CD8-positive, alpha-beta memory T cell (primary cell): ENCODE measurements around the gene SEMA5A. TPM values are rescaled to one million over a fixed set of nuclear protein-coding genes. Genes with fewer than 3 reads are reported as not detected.

Experiments used
- CTCF ChIA-PET: fragments of 350-600 bp; sonication (Branson Sonifier 250); formaldehyde crosslinking; loops from one replicate; lab custom pipeline; 2021; ENCODE audit warnings: antibody characterized with exemption; lab: Charles Lee
- POLR2A ChIA-PET: fragments of 350-600 bp; sonication (Branson Sonifier 250); formaldehyde crosslinking; loops from one replicate; lab custom pipeline; 2021; ENCODE audit warnings: antibody characterized with exemption; lab: Charles Lee
- DNase-seq, 5 donors: peaks; one replicate each; pipeline versions ENCODE4 v3.0.0 to v3.0.0-alpha.2; 2020 to 2022; ENCODE audit warnings: mixed read lengths in 1 of 5
- H3K27ac ChIP-seq: one replicate; pipeline ENCODE4 v1.7.0; 2013; ENCODE audit warnings: low read depth, mild to moderate bottlenecking, low read length, moderate library complexity
- H3K27me3 ChIP-seq: 2 replicates; pipeline ENCODE4 v1.7.0; 2013; ENCODE audit warnings: low read length, mild to moderate bottlenecking; ENCODE audit not compliant: insufficient read depth, poor library complexity, severe bottlenecking
- H3K36me3 ChIP-seq: 2 replicates; pipeline ENCODE4 v1.7.0; 2013; ENCODE audit warnings: mild to moderate bottlenecking, low read length, moderate library complexity; ENCODE audit not compliant: insufficient read depth
- H3K4me1 ChIP-seq: 2 replicates; pipeline ENCODE4 v1.7.0; 2013; ENCODE audit warnings: mild to moderate bottlenecking, low read length, moderate library complexity; ENCODE audit not compliant: insufficient read depth
- H3K4me3 ChIP-seq: 2 replicates; pipeline ENCODE4 v1.7.0; 2013; ENCODE audit warnings: mild to moderate bottlenecking, low read length
- H3K9me3 ChIP-seq: 2 replicates; pipeline ENCODE4 v1.7.0; 2013; ENCODE audit warnings: mild to moderate bottlenecking, low read length
- H3K27ac Mint-ChIP-seq, 8 donors: one replicate each; pipeline ENCODE4 v1.8.0; 2020 to 2021; ENCODE audit warnings: mixed read lengths in 8 of 8, mild to moderate bottlenecking in 6 of 8, inconsistent platforms in 3 of 8, moderate library complexity in 3 of 8
- H3K27me3 Mint-ChIP-seq, 2 donors: one replicate each; pipeline ENCODE4 v1.8.0; 2020 to 2021; ENCODE audit warnings: mixed read lengths in 2 of 2, mild to moderate bottlenecking in 1 of 2, moderate library complexity in 1 of 2
- H3K36me3 Mint-ChIP-seq, 3 donors: one replicate each; pipeline ENCODE4 v1.8.0; 2020 to 2021; ENCODE audit warnings: mixed read lengths in 3 of 3, inconsistent platforms in 1 of 3, mild to moderate bottlenecking in 1 of 3
- H3K4me1 Mint-ChIP-seq, 3 donors: one replicate each; pipeline ENCODE4 v1.8.0; 2020 to 2021; ENCODE audit warnings: mixed read lengths in 3 of 3, inconsistent platforms in 1 of 3, mild to moderate bottlenecking in 1 of 3
- H3K4me3 Mint-ChIP-seq, 7 donors: one replicate each; pipeline ENCODE4 v1.8.0; 2020 to 2021; ENCODE audit warnings: mixed read lengths in 7 of 7, mild to moderate bottlenecking in 6 of 7, moderate library complexity in 4 of 7, inconsistent platforms in 2 of 7
- H3K9me3 Mint-ChIP-seq, 5 donors: one replicate each; pipeline ENCODE4 v1.8.0; 2020 to 2022; ENCODE audit warnings: mixed read lengths in 5 of 5, mild to moderate bottlenecking in 3 of 5, moderate library complexity in 2 of 5, inconsistent platforms in 1 of 5
- polyA plus RNA-seq: library from polyadenylated mRNA; unstranded; fragments of 300-500 nt; fragmentation: Illumina TruSeq; gene quantifications from one replicate; pipeline ENCODE4 v1.2.3, GENCODE V29; 2021
- total RNA-seq, 2 experiments: library from RNA; stranded (reverse); gene quantifications; one replicate each; pipeline ENCODE4 v1.2.3, GENCODE V29; 2021

SEMA5A gene
- total and polyA plus RNA-seq, 3 experiments from 2014 or later = not detected

DNA sequence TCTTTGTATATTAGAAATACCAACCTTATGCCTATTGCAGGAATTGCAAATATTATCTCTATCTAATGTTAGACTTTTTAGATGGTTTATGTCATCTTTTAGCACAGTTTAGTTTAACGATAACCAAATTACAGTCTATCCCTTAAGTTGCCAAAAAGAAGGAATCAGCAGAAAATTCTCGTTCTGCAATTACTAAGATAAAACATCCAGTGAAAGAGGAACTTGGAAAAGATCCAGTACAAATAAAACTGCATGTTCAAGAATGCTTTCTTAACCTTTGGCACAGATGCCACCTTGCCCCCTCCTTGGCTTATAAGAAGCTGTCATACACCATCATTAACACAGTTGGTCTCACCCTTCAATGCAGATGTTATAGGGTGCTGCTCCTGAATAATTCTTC lies 124.0 kb downstream of the SEMA5A start:
- ChIA-PET POLR2A (no interaction called here), CTCF (no interaction called here)
- H3K27me3 ChIP-seq = no peaks in the 10 kb centered on the region
- DNase-seq = no peak
- Mint-ChIP-seq H3K9me3 (peaks cover 0 to 19% (median 5%) of the 10 kb centered on the region in 5 donors), H3K4me3 (no peak overlapping the region), H3K4me1 (no peaks in the 10 kb centered on the region), H3K27ac (no peak overlapping the region), H3K36me3 (no peaks in the 10 kb centered on the region), H3K27me3 (no peaks in the 10 kb centered on the region)
- no peak overlapping the region for H3K4me3 ChIP-seq
- H3K27ac ChIP-seq = no peak overlapping the region
- no peaks in the 10 kb centered on the region for H3K9me3 ChIP-seq
- no peaks in the 10 kb centered on the region for H3K4me1 ChIP-seq
- no peaks in the 10 kb centered on the region for H3K36me3 ChIP-seq

DNA sequence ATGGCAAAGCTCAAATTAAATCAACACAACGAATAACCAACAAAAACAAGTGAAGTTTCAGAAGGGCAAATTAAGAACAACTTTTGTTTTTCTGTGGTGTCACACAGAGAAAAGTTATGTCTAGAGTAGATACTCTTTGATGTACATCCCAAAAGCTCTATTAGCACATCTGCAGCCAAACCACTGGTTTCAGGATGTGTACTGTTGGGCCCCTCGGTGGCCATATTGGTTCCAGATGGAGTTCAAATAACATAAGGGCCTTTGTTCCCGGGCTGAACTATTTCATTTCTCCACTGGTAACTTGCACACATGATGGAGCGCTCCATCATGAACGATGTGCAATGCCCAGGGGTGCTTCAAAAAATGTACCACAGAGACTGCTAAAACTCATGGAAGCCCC lies 126.1 kb downstream of the SEMA5A start:
- H3K27me3 ChIP-seq = no peaks in the 10 kb centered on the region
- no peaks in the 10 kb centered on the region for H3K36me3 ChIP-seq
- POLR2A ChIA-PET = no interaction called here
- no peak overlapping the region for H3K4me3 ChIP-seq
- H3K4me1 Mint-ChIP-seq = no peaks in the 10 kb centered on the region
- no peaks in the 10 kb centered on the region for H3K36me3 Mint-ChIP-seq
- no peak overlapping the region for H3K4me3 Mint-ChIP-seq
- no peaks in the 10 kb centered on the region for H3K9me3 ChIP-seq
- CTCF ChIA-PET = no interaction called here
- no peak overlapping the region for H3K27ac ChIP-seq
- H3K27me3 Mint-ChIP-seq = no peaks in the 10 kb centered on the region
- no peak for DNase-seq
- H3K27ac Mint-ChIP-seq = no peak overlapping the region
- no peaks in the 10 kb centered on the region for H3K4me1 ChIP-seq
- peaks cover 0 to 19% (median 5%) of the 10 kb centered on the region in 5 donors for H3K9me3 Mint-ChIP-seq

DNA sequence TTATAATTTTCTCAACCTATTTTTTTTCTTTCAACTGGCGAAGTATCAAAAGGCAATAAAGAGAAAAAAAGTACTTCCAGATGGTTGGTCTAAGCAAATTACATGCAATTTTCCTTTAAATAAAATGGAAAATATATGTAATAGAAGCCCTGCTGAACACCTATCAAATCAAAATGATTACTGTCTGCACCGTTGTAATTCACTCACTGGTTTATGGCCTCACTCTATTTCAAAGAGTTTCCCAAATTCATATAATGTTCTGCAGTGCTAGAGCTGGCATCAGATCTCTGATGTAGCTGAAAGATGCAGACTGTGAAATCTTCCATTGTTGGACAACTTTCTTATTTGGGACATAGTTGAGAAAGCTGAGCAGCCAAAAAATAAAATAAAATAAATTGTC lies 130.3 kb downstream of the SEMA5A start:
- Mint-ChIP-seq H3K27me3 (no peaks in the 10 kb centered on the region), H3K27ac (no peak overlapping the region), H3K4me3 (no peak overlapping the region), H3K4me1 (no peaks in the 10 kb centered on the region), H3K36me3 (no peaks in the 10 kb centered on the region), H3K9me3 (peaks cover 0 to 22% (median 2%) of the 10 kb centered on the region in 5 donors)
- no peaks in the 10 kb centered on the region for H3K9me3 ChIP-seq
- no peaks in the 10 kb centered on the region for H3K4me1 ChIP-seq
- H3K4me3 ChIP-seq = no peak overlapping the region
- ChIA-PET CTCF (no interaction called here), POLR2A (no interaction called here)
- H3K36me3 ChIP-seq = no peaks in the 10 kb centered on the region
- H3K27ac ChIP-seq = no peak overlapping the region
- no peak for DNase-seq
- no peaks in the 10 kb centered on the region for H3K27me3 ChIP-seq

DNA sequence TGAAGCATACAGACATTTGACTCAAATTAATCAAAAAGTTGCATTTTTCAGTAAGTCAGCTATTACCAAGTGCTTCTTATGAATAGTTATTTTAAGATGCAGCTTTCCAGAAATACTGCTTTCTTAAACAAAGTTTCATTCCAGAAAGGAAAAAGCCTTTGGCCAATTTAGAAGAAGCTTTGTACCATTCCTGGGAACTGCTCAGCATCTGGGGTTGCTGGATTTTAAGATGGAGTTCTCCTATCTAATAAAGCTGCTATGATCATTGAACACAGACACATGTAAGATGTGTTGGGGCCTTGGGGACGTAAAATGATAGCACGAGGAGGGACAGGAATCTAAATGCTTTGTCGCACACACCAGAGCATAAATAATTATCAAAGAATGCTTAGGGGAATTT lies 130.8 kb downstream of the SEMA5A start:
- Histone ChIP-seq H3K9me3 (no peaks in the 10 kb centered on the region), H3K27ac (no peak overlapping the region), H3K4me1 (no peaks in the 10 kb centered on the region), H3K4me3 (no peak overlapping the region), H3K36me3 (no peaks in the 10 kb centered on the region), H3K27me3 (no peaks in the 10 kb centered on the region)
- Mint-ChIP-seq H3K27ac (no peak overlapping the region), H3K9me3 (peaks cover 0 to 25% (median 3%) of the 10 kb centered on the region in 5 donors), H3K36me3 (no peaks in the 10 kb centered on the region), H3K4me3 (no peak overlapping the region), H3K27me3 (no peaks in the 10 kb centered on the region), H3K4me1 (no peaks in the 10 kb centered on the region)
- DNase-seq = no peak
- POLR2A ChIA-PET = no interaction called here
- CTCF ChIA-PET = no interaction called here

DNA sequence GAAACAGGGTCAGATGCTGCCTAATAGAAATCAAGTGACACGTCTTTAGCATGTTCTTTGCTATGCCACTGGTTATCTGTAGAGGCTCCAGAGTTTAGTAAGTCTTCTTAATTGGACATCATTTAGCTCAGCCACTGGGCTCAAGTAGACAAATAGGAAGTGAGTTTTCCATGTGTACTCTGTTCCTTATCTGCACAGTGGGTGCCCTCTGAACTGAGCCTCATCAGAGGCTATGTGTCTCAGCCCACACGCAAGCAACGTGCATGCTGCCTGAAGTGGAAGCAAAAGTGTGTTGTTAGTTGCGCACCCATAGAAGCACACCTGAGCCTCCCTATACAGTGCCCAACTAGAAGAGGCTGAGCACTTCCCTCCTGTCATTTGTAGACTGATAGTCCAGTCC lies 134.7 kb downstream of the SEMA5A start:
- DNase-seq = no peak
- Histone ChIP-seq H3K27me3 (no peaks in the 10 kb centered on the region), H3K36me3 (no peaks in the 10 kb centered on the region), H3K27ac (no peak overlapping the region), H3K4me1 (no peaks in the 10 kb centered on the region), H3K9me3 (no peaks in the 10 kb centered on the region), H3K4me3 (no peak overlapping the region)
- Mint-ChIP-seq H3K27ac (no peak overlapping the region), H3K36me3 (no peaks in the 10 kb centered on the region), H3K4me1 (no peaks in the 10 kb centered on the region), H3K4me3 (no peak overlapping the region), H3K9me3 (peaks cover 0 to 12% (median 3%) of the 10 kb centered on the region in 5 donors), H3K27me3 (no peaks in the 10 kb centered on the region)
- POLR2A ChIA-PET = no interaction called here
- CTCF ChIA-PET = no interaction called here

DNA sequence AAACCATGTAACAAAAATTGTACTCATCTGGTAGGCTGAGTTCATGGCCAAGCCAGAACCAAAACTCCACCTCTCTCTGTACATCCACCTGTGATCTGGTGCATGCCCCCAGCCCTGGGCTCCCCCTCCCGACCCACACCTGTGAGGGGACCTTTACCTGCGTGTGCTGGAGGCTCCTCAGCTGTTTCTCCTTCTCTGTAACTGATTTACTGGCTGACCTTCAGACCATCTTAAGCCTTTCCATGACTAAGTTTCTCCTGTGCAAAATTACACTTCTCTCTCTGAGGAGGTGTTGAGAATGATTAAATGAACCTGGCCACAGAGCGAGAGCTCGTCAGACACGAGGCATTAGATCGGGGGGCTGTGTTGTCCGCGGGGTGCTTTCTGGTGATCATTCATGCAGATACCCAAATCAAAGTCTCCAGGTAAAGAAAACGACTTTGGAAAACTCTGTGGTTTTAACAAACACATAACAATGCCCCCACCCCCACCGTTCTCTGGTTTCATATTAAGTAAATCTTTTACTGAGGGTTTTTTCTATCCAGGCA lies 136.4 kb downstream of the SEMA5A start:
- Mint-ChIP-seq H3K36me3 (no peaks in the 10 kb centered on the region), H3K4me3 (no peak overlapping the region), H3K27me3 (no peaks in the 10 kb centered on the region), H3K27ac (no peak overlapping the region), H3K9me3 (peaks cover 0 to 12% (median 7%) of the 10 kb centered on the region in 5 donors), H3K4me1 (no peaks in the 10 kb centered on the region)
- no peak for DNase-seq
- CTCF ChIA-PET = no interaction called here
- H3K4me3 ChIP-seq = no peak overlapping the region
- H3K36me3 ChIP-seq = no peaks in the 10 kb centered on the region
- POLR2A ChIA-PET = no interaction called here
- no peaks in the 10 kb centered on the region for H3K27me3 ChIP-seq
- no peaks in the 10 kb centered on the region for H3K9me3 ChIP-seq
- H3K27ac ChIP-seq = no peak overlapping the region
- no peaks in the 10 kb centered on the region for H3K4me1 ChIP-seq

DNA sequence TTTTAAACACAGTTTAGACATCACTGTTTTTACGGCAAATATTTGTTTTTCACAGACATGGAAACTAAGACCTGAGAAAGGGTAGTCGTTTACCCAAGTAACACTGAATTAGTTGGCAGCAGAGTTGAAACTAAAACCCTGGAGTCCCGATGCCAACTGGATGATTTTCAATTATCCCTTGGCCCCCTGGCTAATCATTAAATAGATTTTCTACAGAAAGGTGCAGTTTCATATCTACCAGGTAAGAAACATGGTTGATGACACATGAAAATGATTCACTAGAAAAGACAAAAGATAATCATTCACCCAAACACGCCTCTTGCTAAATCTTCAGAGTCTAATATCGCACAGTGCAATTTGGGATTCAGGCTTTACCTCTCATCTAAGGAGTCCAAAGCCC lies 136.9 kb downstream of the SEMA5A start:
- ChIA-PET POLR2A (no interaction called here), CTCF (no interaction called here)
- Mint-ChIP-seq H3K4me3 (no peak overlapping the region), H3K27me3 (no peaks in the 10 kb centered on the region), H3K27ac (no peak overlapping the region), H3K36me3 (no peaks in the 10 kb centered on the region), H3K9me3 (peaks cover 0 to 12% (median 7%) of the 10 kb centered on the region in 5 donors), H3K4me1 (no peaks in the 10 kb centered on the region)
- Histone ChIP-seq H3K27me3 (no peaks in the 10 kb centered on the region), H3K36me3 (no peaks in the 10 kb centered on the region), H3K9me3 (no peaks in the 10 kb centered on the region), H3K27ac (no peak overlapping the region), H3K4me3 (no peak overlapping the region), H3K4me1 (no peaks in the 10 kb centered on the region)
- DNase-seq = no peak

DNA sequence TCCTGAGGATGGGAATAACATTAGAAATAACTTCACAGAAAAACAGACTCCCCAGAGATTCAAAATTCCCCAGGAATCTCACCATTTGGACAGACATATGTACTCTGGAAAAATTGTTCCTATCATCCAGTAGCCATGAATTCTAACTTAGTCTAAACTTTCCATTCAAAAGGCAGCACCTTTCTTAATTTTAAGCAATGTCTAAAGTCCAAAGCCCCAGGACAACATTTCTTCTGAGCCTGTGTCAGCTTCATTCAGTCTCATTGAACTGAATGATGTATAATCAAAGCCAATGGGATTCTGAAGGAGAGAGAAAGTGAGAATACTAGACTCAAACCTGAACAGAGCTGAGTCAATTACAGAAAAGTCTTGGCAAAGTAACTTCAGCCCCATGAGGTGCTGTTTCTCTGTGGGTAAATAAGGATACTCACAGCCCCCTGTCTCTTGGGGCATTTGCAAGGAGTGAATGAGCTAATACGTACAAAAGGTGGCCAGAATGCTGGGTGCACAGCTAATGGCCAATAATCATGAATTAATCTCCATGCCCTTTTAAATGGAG lies 140.6 kb downstream of the SEMA5A start:
- Histone ChIP-seq H3K9me3 (no peaks in the 10 kb centered on the region), H3K36me3 (no peaks in the 10 kb centered on the region), H3K27me3 (no peaks in the 10 kb centered on the region), H3K27ac (no peak overlapping the region), H3K4me3 (no peak overlapping the region), H3K4me1 (no peaks in the 10 kb centered on the region)
- Mint-ChIP-seq H3K4me3 (no peak overlapping the region), H3K27ac (no peak overlapping the region), H3K36me3 (no peaks in the 10 kb centered on the region), H3K4me1 (no peaks in the 10 kb centered on the region), H3K27me3 (no peaks in the 10 kb centered on the region), H3K9me3 (peaks cover 0 to 11% (median 7%) of the 10 kb centered on the region in 5 donors)
- ChIA-PET POLR2A (no interaction called here), CTCF (interaction anchor here (1.4 kb wide), 1 partner anchor 21 kb away, joined by 3 read pairs; no protein-coding TSS in a partner anchor)
- no peak for DNase-seq
